Caco-2 (cell line): ENCODE measurements around the gene HAPLN1. TPM values are rescaled to one million over a fixed set of nuclear protein-coding genes. Genes with fewer than 3 reads are reported as not detected.

Experiments
- BruUV-seq: library from RNA; stranded (reverse); fragments of 400-500 nt; replicated peaks from 2 replicates; lab custom pipeline; 2021; lab: Mats Ljungman, UMichigan
- CTCF ChIA-PET: fragments of 300-600 bp; sonication (Branson Sonifier 250); formaldehyde crosslinking; loops from one replicate; lab custom pipeline; 2022; ENCODE audit warnings: antibody characterized with exemption; lab: Charles Lee
- POLR2A ChIA-PET: fragments of 300-600 bp; sonication (Branson Sonifier 250); formaldehyde crosslinking; loops from one replicate; lab custom pipeline; 2022; ENCODE audit warnings: antibody characterized with exemption; lab: Charles Lee
- DNase-seq, 2 experiments: peaks; one replicate each; pipeline versions ENCODE4 v3.0.0 to v3.0.0-alpha.2; 2020 to 2022
- H3K27me3 ChIP-seq: replicated peaks from 2 replicates; pipeline ENCODE4 v1.6.0; 2011; ENCODE audit warnings: low read length; ENCODE audit not compliant: control insufficient read depth, insufficient read depth
- H3K36me3 ChIP-seq: 2 replicates; pipeline ENCODE4 v1.5.1; 2011; ENCODE audit warnings: low read length; ENCODE audit not compliant: control insufficient read depth, insufficient read depth
- H3K4me1 ChIP-seq: fragments of 250-450 bp; sonication (Bioruptor Pico); 2 replicates; pipeline ENCODE4 v1.5.1; 2020; ENCODE audit warnings: mild to moderate bottlenecking
- H3K4me3 ChIP-seq: 2 replicates; pipeline ENCODE4 v1.5.1; 2011; ENCODE audit warnings: low read depth, mild to moderate bottlenecking, control low read depth, low read length
- H3K9me3 ChIP-seq: fragments of 250-450 bp; sonication (Bioruptor Pico); 2 replicates; pipeline ENCODE4 v1.5.1; 2020; ENCODE audit warnings: mild to moderate bottlenecking, moderate library complexity
- H3K27ac Mint-ChIP-seq: one replicate; pipeline ENCODE4 v1.8.0; 2022; ENCODE audit warnings: mixed read lengths; ENCODE audit not compliant: unreplicated experiment
- H3K27me3 Mint-ChIP-seq: one replicate; pipeline ENCODE4 v1.8.0; 2022; ENCODE audit warnings: mixed read lengths; ENCODE audit not compliant: insufficient read depth, unreplicated experiment
- H3K36me3 Mint-ChIP-seq: one replicate; pipeline ENCODE4 v1.8.0; 2022; ENCODE audit warnings: mild to moderate bottlenecking, mixed read lengths; ENCODE audit not compliant: insufficient read depth, unreplicated experiment
- H3K4me1 Mint-ChIP-seq: one replicate; pipeline ENCODE4 v1.8.0; 2022; ENCODE audit warnings: low read depth, mixed read lengths; ENCODE audit not compliant: unreplicated experiment
- H3K4me3 Mint-ChIP-seq: one replicate; pipeline ENCODE4 v1.8.0; 2022; ENCODE audit warnings: mild to moderate bottlenecking, moderate library complexity, mixed read lengths; ENCODE audit not compliant: unreplicated experiment
- H3K9me3 Mint-ChIP-seq: one replicate; pipeline ENCODE4 v1.8.0; 2022; ENCODE audit warnings: mixed read lengths; ENCODE audit not compliant: unreplicated experiment
- intact Hi-C: fragments of 100-400 bp; cut with micrococcal nuclease; formaldehyde crosslinking; loops from one replicate; pipeline ENCODE4 v1.10.0; 2022; ENCODE audit not compliant: unreplicated experiment
- total RNA-seq: library from RNA; stranded (reverse); gene quantifications from 2 replicates; pipeline ENCODE4 v1.2.3, GENCODE V29; 2022
- TF ChIP-seq, protein P1 (sequence below), 2 experiments: fragments of 200-600 bp in 1 of 2; IDR thresholded peaks; 1 replicate in 1 of 2; 2 replicates in 1 of 2; pipeline versions ENCODE4 v1.5.1 to v1.8.0; 2011 to 2022; ENCODE audit warnings: antibody characterized with exemption in 1 of 2, control low read depth in 1 of 2, inconsistent platforms in 1 of 2, low read depth in 1 of 2, low read length in 1 of 2, mild to moderate bottlenecking in 1 of 2, moderate library complexity in 1 of 2; ENCODE audit not compliant: insufficient read depth in 1 of 2, severe bottlenecking in 1 of 2, unreplicated experiment in 1 of 2

Gene HAPLN1
- total RNA-seq, 1 experiment from 2014 or later = 2.4 TPM

DNA sequence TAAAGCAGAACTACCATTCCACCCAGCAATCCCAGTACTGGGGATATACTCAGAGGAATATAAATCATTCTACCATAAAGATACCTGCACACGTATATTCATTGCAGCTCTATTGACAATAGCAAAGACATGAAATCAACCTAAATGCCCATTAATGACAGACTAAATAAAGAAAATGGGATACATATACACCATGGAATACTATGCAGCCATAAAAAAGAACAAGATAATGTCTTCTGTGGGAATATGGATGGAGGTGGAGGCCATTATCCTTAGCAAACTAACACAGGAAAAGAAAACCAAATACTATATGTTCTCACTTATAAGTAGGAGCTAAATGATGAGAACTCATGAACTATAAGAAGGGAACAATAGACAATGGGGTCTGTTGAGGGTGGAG, 12.5 kb downstream of the HAPLN1 start:
- BruUV-seq = no TSS peak
- no peaks in the 10 kb centered on the region for H3K27me3 ChIP-seq
- no peaks in the 10 kb centered on the region; the same call in 1 of the 2 replicates for H3K9me3 ChIP-seq
- Mint-ChIP-seq H3K4me1 (peaks cover 20% of the 10 kb centered on the region), H3K9me3 (peaks cover 12% of the 10 kb centered on the region), H3K27me3 (peaks cover 7% of the 10 kb centered on the region), H3K27ac (no peak overlapping the region), H3K4me3 (no peak overlapping the region), H3K36me3 (no peaks in the 10 kb centered on the region)
- H3K4me3 ChIP-seq = no peak overlapping the region
- H3K36me3 ChIP-seq = no peaks in the 10 kb centered on the region
- POLR2A ChIA-PET = no interaction called here
- no peak for DNase-seq
- intact Hi-C loops = no loop called here
- no peaks in the 10 kb centered on the region for H3K4me1 ChIP-seq
- CTCF ChIA-PET = no interaction called here
- TF ChIP-seq, protein P1, sequence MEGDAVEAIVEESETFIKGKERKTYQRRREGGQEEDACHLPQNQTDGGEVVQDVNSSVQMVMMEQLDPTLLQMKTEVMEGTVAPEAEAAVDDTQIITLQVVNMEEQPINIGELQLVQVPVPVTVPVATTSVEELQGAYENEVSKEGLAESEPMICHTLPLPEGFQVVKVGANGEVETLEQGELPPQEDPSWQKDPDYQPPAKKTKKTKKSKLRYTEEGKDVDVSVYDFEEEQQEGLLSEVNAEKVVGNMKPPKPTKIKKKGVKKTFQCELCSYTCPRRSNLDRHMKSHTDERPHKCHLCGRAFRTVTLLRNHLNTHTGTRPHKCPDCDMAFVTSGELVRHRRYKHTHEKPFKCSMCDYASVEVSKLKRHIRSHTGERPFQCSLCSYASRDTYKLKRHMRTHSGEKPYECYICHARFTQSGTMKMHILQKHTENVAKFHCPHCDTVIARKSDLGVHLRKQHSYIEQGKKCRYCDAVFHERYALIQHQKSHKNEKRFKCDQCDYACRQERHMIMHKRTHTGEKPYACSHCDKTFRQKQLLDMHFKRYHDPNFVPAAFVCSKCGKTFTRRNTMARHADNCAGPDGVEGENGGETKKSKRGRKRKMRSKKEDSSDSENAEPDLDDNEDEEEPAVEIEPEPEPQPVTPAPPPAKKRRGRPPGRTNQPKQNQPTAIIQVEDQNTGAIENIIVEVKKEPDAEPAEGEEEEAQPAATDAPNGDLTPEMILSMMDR (IDR thresholded peaks at IDR 0.05; ENCODE audit: insufficient read depth in 1 of 2, low read depth in 1 of 2, low read length in 1 of 2, severe bottlenecking in 1 of 2, unreplicated experiment in 1 of 2) = no peak

DNA sequence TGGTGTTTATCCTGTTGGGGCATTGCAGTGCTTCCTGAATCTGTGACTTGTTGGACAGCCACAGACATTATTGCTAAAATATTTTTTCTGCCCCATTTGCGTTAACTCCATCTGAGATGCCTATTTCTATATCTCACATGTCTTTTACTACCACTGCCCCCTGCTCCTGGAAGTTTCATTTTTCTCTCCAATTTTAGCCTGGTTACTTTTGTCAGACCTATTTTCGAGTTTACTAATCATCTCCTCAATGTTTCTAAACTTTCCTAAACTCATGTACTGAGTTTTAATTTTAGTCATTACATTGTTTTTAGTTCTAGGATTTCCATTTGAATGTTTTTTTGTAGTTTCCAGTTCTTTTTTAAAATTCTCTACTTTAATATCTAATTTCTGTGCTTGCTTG, 17.6 kb downstream of the HAPLN1 start:
- no peaks in the 10 kb centered on the region for H3K27me3 Mint-ChIP-seq
- CTCF ChIA-PET = no interaction called here
- H3K4me3 Mint-ChIP-seq = no peak overlapping the region
- H3K4me1 Mint-ChIP-seq = no peaks in the 10 kb centered on the region
- Histone ChIP-seq H3K4me1 (no peaks in the 10 kb centered on the region), H3K36me3 (no peaks in the 10 kb centered on the region), H3K27me3 (no peaks in the 10 kb centered on the region), H3K4me3 (no peak overlapping the region), H3K9me3 (no peaks in the 10 kb centered on the region; the same call in 1 of the 2 replicates)
- POLR2A ChIA-PET = no interaction called here
- DNase-seq = no peak
- H3K9me3 Mint-ChIP-seq = peaks cover 12% of the 10 kb centered on the region
- no peaks in the 10 kb centered on the region for H3K36me3 Mint-ChIP-seq
- no peak overlapping the region for H3K27ac Mint-ChIP-seq
- intact Hi-C loops = no loop called here
- TF ChIP-seq, protein P1 (IDR thresholded peaks at IDR 0.05; ENCODE audit: insufficient read depth in 1 of 2, low read depth in 1 of 2, low read length in 1 of 2, severe bottlenecking in 1 of 2, unreplicated experiment in 1 of 2) = no peak
- no TSS peak for BruUV-seq

DNA sequence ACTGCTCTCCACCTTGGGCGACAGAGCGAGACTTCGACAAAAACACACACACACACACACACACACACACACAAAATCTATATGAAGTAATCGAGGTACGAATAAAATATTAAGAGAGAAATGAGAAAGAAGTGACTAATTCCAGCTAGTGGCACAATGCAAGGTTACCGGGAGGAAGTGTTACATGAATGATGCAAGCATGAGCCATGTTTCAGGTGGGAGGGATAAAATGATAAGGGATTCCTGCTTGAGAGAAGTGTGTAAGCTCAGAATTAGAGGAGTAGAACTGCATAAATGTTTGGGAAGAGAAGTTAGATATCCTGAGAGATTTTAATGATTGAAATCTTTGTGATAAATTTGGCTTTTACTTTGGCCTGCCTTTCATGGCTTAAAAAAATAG, 18.8 kb downstream of the HAPLN1 start:
- no peak for DNase-seq
- Histone ChIP-seq H3K4me1 (no peaks in the 10 kb centered on the region), H3K4me3 (no peak overlapping the region), H3K36me3 (no peaks in the 10 kb centered on the region), H3K9me3 (no peaks in the 10 kb centered on the region; the same call in 1 of the 2 replicates), H3K27me3 (no peaks in the 10 kb centered on the region)
- BruUV-seq = no TSS peak
- ChIA-PET CTCF (no interaction called here), POLR2A (no interaction called here)
- no peak overlapping the region for H3K4me3 Mint-ChIP-seq
- H3K9me3 Mint-ChIP-seq = peaks cover 12% of the 10 kb centered on the region
- intact Hi-C loops = no loop called here
- H3K27me3 Mint-ChIP-seq = no peaks in the 10 kb centered on the region
- TF ChIP-seq, protein P1 (IDR thresholded peaks at IDR 0.05; ENCODE audit: insufficient read depth in 1 of 2, low read depth in 1 of 2, low read length in 1 of 2, severe bottlenecking in 1 of 2, unreplicated experiment in 1 of 2) = no peak
- H3K36me3 Mint-ChIP-seq = no peaks in the 10 kb centered on the region
- no peaks in the 10 kb centered on the region for H3K4me1 Mint-ChIP-seq
- no peak overlapping the region for H3K27ac Mint-ChIP-seq
